HepG2 (cell line): ENCODE results near the gene GFPT2. TPM values are rescaled to one million over a fixed set of nuclear protein-coding genes. Genes with fewer than 3 reads are reported as not detected.

Experiments used
- KDM2A ChIP-seq: sonication (generic); formaldehyde crosslinking; IDR thresholded peaks from 2 replicates; pipeline ENCODE4 v1.4.0; 2020; ENCODE audit warnings: low read depth, missing genetic modification reagents, borderline replicate concordance
- MTA1 ChIP-seq: sonication (generic); formaldehyde crosslinking; IDR thresholded peaks from 2 replicates; pipeline ENCODE4 v1.4.0; 2020; ENCODE audit warnings: missing genetic modification reagents, mild to moderate bottlenecking, borderline replicate concordance
- TGIF2 ChIP-seq: IDR thresholded peaks from 2 replicates; pipeline ENCODE4 v1.6.1; 2016; ENCODE audit warnings: control low read depth, missing compliant biosample characterization
- TSC22D2 ChIP-seq: sonication (generic); formaldehyde crosslinking; IDR thresholded peaks from 2 replicates; pipeline ENCODE4 v1.5.1; 2020; ENCODE audit warnings: missing genetic modification reagents, mild to moderate bottlenecking, borderline replicate concordance
- YY1 ChIP-seq: IDR thresholded peaks from 2 replicates; pipeline ENCODE4 v1.6.1; 2011; ENCODE audit warnings: low read length, low read depth, moderate library complexity, mild to moderate bottlenecking; ENCODE audit not compliant: insufficient read depth, insufficient replicate concordance
- ZBTB37 ChIP-seq: sonication (generic); formaldehyde crosslinking; IDR thresholded peaks from 2 replicates; pipeline ENCODE4 v1.4.0; 2020; ENCODE audit warnings: mild to moderate bottlenecking, missing genetic modification reagents
- ZNF253 ChIP-seq: sonication (generic); formaldehyde crosslinking; IDR thresholded peaks from 2 replicates; pipeline ENCODE4 v1.8.0; 2022; ENCODE audit warnings: mild to moderate bottlenecking, missing genetic modification reagents, borderline replicate concordance
- ZNF33A ChIP-seq: sonication (generic); formaldehyde crosslinking; IDR thresholded peaks from 2 replicates; pipeline ENCODE4 v1.5.1; 2020; ENCODE audit warnings: missing genetic modification reagents, mild to moderate bottlenecking, moderate library complexity, borderline replicate concordance
- ZNF441 ChIP-seq: sonication (generic); formaldehyde crosslinking; IDR thresholded peaks from 2 replicates; pipeline ENCODE4 v1.7.0; 2021; ENCODE audit warnings: missing genetic modification reagents, borderline replicate concordance
- ZNF614 ChIP-seq: IDR thresholded peaks from 2 replicates; pipeline ENCODE4 v1.6.1; 2018; ENCODE audit warnings: missing biosample characterization, missing genetic modification reagents, inconsistent platforms, borderline replicate concordance
- polyA plus RNA-seq, 8 experiments: library from polyadenylated mRNA; depleted of rRNA in 3 of 8; stranded (reverse) in 7 of 8; unstranded in 1 of 8; fragments of >200 nt; fragmentation: Illumina TruSeq in 4 of 8; extraction: Trizol in 4 of 8; gene quantifications; 2 replicates each; pipeline versions ENCODE4 v1.2.1 to v1.2.3, GENCODE V29; 2011 to 2016; ENCODE audit warnings: low read depth in 4 of 8, missing spikeins in 1 of 8, mixed read lengths in 1 of 8; ENCODE audit not compliant: insufficient read depth in 1 of 8
- total RNA-seq, 5 experiments: library from RNA; depleted of rRNA; stranded (reverse); fragments of >200 nt; fragmentation: Illumina TruSeq; extraction: Trizol; gene quantifications; 2 replicates each; pipeline ENCODE4 v1.2.3, GENCODE V29; 2016; ENCODE audit warnings: low read depth in 1 of 5
- TF ChIP-seq, protein P1 (sequence below): sonication (generic); formaldehyde crosslinking; IDR thresholded peaks from 2 replicates; pipeline ENCODE4 v1.4.0; 2020; ENCODE audit warnings: missing genetic modification reagents, borderline replicate concordance
- TF ChIP-seq, protein P2 (sequence below): sonication (generic); formaldehyde crosslinking; conservative IDR thresholded peaks from 2 replicates; pipeline ENCODE4 v1.4.0; 2020; ENCODE audit warnings: missing genetic modification reagents
- TF ChIP-seq, protein P3 (sequence below): IDR thresholded peaks from 2 replicates; pipeline ENCODE4 v1.6.1; 2018; ENCODE audit warnings: missing genetic modification reagents, mild to moderate bottlenecking, missing compliant biosample characterization
- TF ChIP-seq, protein P4 (sequence below): sonication (generic); formaldehyde crosslinking; IDR thresholded peaks from 2 replicates; pipeline ENCODE4 v1.5.0; 2020; ENCODE audit warnings: mild to moderate bottlenecking, missing genetic modification reagents

The GFPT2 gene
- total and polyA plus RNA-seq, 2 of the 13 experiments (the other 11 are each of a cell fraction or from before 2014, with no cell fraction given), result 0.18 TPM

- TF ChIP-seq ZBTB37 (no peak), ZNF614 (CRISPR knock-in tag) (no peak), ZNF253 (no peak), MTA1 (0 out of 2 replicates have a peak, but pooled peaks have one; percentile 29), ZNF441 (no peak), TGIF2 (CRISPR knock-in tag) (no peak), ZNF33A (CRISPR knock-in tag) (no peak), TSC22D2 (no peak), KDM2A (CRISPR knock-in tag) (no peak; the same call in 1 of the 2 replicates), YY1 (peak; percentile 58)
- TF ChIP-seq, protein P1, sequence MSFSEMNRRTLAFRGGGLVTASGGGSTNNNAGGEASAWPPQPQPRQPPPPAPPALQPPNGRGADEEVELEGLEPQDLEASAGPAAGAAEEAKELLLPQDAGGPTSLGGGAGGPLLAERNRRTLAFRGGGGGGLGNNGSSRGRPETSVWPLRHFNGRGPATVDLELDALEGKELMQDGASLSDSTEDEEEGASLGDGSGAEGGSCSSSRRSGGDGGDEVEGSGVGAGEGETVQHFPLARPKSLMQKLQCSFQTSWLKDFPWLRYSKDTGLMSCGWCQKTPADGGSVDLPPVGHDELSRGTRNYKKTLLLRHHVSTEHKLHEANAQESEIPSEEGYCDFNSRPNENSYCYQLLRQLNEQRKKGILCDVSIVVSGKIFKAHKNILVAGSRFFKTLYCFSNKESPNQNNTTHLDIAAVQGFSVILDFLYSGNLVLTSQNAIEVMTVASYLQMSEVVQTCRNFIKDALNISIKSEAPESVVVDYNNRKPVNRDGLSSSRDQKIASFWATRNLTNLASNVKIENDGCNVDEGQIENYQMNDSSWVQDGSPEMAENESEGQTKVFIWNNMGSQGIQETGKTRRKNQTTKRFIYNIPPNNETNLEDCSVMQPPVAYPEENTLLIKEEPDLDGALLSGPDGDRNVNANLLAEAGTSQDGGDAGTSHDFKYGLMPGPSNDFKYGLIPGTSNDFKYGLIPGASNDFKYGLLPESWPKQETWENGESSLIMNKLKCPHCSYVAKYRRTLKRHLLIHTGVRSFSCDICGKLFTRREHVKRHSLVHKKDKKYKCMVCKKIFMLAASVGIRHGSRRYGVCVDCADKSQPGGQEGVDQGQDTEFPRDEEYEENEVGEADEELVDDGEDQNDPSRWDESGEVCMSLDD (CRISPR knock-in tag), result no peak
- TF ChIP-seq, protein P2, sequence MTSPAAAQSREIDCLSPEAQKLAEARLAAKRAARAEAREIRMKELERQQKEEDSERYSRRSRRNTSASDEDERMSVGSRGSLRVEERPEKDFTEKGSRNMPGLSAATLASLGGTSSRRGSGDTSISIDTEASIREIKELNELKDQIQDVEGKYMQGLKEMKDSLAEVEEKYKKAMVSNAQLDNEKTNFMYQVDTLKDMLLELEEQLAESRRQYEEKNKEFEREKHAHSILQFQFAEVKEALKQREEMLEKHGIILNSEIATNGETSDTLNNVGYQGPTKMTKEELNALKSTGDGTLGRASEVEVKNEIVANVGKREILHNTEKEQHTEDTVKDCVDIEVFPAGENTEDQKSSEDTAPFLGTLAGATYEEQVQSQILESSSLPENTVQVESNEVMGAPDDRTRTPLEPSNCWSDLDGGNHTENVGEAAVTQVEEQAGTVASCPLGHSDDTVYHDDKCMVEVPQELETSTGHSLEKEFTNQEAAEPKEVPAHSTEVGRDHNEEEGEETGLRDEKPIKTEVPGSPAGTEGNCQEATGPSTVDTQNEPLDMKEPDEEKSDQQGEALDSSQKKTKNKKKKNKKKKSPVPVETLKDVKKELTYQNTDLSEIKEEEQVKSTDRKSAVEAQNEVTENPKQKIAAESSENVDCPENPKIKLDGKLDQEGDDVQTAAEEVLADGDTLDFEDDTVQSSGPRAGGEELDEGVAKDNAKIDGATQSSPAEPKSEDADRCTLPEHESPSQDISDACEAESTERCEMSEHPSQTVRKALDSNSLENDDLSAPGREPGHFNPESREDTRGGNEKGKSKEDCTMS (CRISPR knock-in tag), result no peak
- TF ChIP-seq, protein P3, sequence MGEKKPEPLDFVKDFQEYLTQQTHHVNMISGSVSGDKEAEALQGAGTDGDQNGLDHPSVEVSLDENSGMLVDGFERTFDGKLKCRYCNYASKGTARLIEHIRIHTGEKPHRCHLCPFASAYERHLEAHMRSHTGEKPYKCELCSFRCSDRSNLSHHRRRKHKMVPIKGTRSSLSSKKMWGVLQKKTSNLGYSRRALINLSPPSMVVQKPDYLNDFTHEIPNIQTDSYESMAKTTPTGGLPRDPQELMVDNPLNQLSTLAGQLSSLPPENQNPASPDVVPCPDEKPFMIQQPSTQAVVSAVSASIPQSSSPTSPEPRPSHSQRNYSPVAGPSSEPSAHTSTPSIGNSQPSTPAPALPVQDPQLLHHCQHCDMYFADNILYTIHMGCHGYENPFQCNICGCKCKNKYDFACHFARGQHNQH (CRISPR knock-in tag), result no peak
- TF ChIP-seq, protein P4, sequence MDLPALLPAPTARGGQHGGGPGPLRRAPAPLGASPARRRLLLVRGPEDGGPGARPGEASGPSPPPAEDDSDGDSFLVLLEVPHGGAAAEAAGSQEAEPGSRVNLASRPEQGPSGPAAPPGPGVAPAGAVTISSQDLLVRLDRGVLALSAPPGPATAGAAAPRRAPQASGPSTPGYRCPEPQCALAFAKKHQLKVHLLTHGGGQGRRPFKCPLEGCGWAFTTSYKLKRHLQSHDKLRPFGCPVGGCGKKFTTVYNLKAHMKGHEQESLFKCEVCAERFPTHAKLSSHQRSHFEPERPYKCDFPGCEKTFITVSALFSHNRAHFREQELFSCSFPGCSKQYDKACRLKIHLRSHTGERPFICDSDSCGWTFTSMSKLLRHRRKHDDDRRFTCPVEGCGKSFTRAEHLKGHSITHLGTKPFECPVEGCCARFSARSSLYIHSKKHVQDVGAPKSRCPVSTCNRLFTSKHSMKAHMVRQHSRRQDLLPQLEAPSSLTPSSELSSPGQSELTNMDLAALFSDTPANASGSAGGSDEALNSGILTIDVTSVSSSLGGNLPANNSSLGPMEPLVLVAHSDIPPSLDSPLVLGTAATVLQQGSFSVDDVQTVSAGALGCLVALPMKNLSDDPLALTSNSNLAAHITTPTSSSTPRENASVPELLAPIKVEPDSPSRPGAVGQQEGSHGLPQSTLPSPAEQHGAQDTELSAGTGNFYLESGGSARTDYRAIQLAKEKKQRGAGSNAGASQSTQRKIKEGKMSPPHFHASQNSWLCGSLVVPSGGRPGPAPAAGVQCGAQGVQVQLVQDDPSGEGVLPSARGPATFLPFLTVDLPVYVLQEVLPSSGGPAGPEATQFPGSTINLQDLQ (CRISPR knock-in tag), result no peak
These were observed 60.9 kb downstream of the GFPT2 start, which contains the start of gene MAPK9 (continued) for GRCh38 chr5:180291943-180292831.
